HG03457 (cell line): ENCODE results near the gene SSRP1.
"Not testable (repeated sequence)": the region's sequence is repeated elsewhere in the genome, so short reads cannot be mapped to it uniquely, and the experiment has no call there.

Experiments
- ATAC-seq: cut with Tn5 transposase; IDR thresholded peaks from one replicate; pipeline ENCODE4 v1.9.1; 2021; ENCODE audit warnings: moderate number of reproducible peaks; ENCODE audit not compliant: unreplicated experiment

SSRP1 gene

GRCh38 chr11:57335343-57336110 is at the start of gene SSRP1:
Gene SSRP1 (minus strand): TSS chr11:57335892. CDS start chr11:57335121, 771 bp downstream.
- ATAC-seq: peak; percentile 98

- no peak for ATAC-seq
Measured at GRCh38 chr11:57380975-57381374, 45.3 kb upstream of the SSRP1 start, which contains the start of gene PRG3. Gene PRG3 (minus strand): TSS chr11:57381150. CDS start chr11:57380708, 442 bp downstream.

- ATAC-seq: no peak
Measured at GRCh38 chr11:57379732-57380131, 44.0 kb upstream of the SSRP1 start.

GRCh38 chr11:57378186-57378585 is 42.5 kb upstream of the SSRP1 start:
- ATAC-seq: no peak

- no peak for ATAC-seq
Measured at GRCh38 chr11:57377107-57377506, 41.4 kb upstream of the SSRP1 start.

GRCh38 chr11:57376095-57377090 is 40.7 kb upstream of the SSRP1 start:
- no peak for ATAC-seq

GRCh38 chr11:57375490-57375889 is 39.8 kb upstream of the SSRP1 start:
- no peak for ATAC-seq

- ATAC-seq: no peak
Measured at GRCh38 chr11:57374966-57375365, 39.3 kb upstream of the SSRP1 start.

GRCh38 chr11:57373146-57373545 is 37.5 kb upstream of the SSRP1 start:
- ATAC-seq: no peak

- ATAC-seq: no peak
Measured at GRCh38 chr11:57370941-57371340, 35.2 kb upstream of the SSRP1 start.

GRCh38 chr11:57370251-57370650 is 34.6 kb upstream of the SSRP1 start:
- no peak for ATAC-seq

- ATAC-seq: no peak
Measured at GRCh38 chr11:57368845-57369232, 33.1 kb upstream of the SSRP1 start.

- ATAC-seq: no peak
Measured at GRCh38 chr11:57368106-57368844, 32.6 kb upstream of the SSRP1 start.

- no peak for ATAC-seq
Measured at GRCh38 chr11:57364851-57365660, 29.4 kb upstream of the SSRP1 start.

- ATAC-seq: no peak
Measured at GRCh38 chr11:57363131-57364080, 27.7 kb upstream of the SSRP1 start.

- ATAC-seq: no peak
Measured at GRCh38 chr11:57361926-57362325, 26.2 kb upstream of the SSRP1 start.

- not testable (repeated sequence) for ATAC-seq
Measured at GRCh38 chr11:57361420-57361819, 25.7 kb upstream of the SSRP1 start.

GRCh38 chr11:57360991-57361390 is 25.3 kb upstream of the SSRP1 start:
- no peak for ATAC-seq
